ENCODE data around the gene MBD3. TPM values are rescaled to one million over a fixed set of nuclear protein-coding genes. Genes with fewer than 3 reads are reported as not detected.
"Not testable (repeated sequence)": the region's sequence is repeated elsewhere in the genome, so short reads cannot be mapped to it uniquely, and the experiment has no call there.

Gene MBD3
- total RNA-seq (2014; rRNA removed; shearing (Covaris generic)), result 158 and 172 TPM in 2 replicates

DNA sequence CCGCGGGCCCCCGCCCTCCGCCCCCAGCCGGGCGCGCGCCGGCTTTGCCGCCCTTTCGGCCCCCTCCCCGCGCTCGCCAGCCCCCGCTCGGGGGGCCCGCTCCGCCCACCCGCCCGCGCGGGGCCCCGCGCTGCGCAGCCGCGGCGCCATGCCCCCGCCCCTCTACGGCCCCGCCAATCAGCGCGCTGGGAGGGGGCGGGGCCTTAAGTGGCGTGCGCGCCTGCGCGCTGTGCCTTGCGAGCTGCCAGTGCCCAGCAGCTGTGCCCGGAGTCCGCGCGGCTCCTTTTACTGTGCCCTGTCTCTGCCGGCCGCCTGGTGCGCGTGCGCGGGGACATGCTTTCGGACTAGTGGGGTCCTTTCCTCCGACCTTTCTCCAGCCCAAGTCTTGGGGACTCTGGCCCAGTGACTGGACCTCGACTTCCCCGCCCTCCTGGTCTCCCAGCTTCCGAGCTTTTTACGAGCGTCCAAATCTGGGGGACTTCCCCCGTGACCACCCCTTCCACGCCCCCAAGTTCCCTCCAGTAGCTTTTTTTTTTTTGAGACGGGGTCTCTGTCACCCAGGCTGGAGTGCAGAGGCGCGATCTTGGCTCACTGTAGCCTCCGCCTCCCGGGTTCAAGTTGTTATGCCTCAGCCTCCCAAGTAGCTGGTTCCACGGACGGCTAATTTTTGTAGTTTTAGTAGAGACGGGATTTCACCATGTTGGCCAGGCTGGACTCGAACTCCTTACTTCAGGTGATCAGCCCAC, at the start of gene MBD3:
TSS of gene MBD3 (minus strand) at position 111 of the 746 bp plus-strand sequence. CDS start 234 bp downstream, outside the sequence.
- peak; percentile 89 for DNase-seq (ENCODE audit: low spot score)

DNA sequence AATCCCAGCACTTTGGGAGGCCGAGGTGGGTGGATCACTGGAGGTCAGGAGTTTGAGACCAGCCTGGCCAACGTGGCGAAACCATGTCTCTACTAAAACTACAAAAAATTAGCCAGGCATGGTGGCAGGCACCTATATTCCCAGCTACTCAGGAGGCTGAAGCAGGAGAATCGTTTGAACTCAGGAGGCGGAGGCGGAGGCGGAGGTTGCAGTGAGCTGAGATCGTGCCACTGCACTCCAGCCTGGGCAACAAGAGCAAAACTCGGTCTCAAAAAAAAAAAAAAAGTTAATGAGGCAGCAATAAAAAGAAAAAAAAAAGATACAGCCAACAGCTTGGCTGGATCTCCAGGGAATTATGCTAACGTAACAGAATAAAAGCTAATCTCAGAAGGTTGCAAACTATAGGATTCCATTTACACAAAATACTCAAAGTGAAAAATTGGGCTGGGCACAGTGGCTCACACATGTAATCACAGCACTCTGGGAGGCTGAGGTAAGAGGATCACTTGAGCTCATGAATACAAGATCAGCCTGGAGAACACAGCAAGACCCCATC, 48.3 kb upstream of the MBD3 start:
- DNase-seq (ENCODE audit: low spot score), result not testable (repeated sequence)

GRCh38 chr19:1636325-1637236, 43.9 kb upstream of the MBD3 start:
- DNase-seq (ENCODE audit: low spot score), result no peak

DNA sequence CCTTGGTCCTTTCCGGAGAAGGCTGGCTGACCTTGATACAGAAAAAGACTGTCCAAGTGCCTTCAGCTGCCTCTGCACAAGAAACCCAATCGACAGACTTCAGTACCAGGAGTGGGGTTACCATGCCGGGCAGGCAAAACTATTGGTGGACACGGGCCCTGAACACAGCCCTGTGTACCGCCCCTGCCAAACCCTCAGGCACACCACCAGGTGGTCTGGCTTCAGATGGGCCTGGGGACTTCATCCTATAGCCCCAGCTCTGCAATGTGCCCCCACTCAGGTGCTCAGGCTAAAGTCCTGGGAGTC, 42.2 kb upstream of the MBD3 start:
- no peak for DNase-seq (ENCODE audit: low spot score)

- no peak for DNase-seq (ENCODE audit: low spot score)
Measured at GRCh38 chr19:1634242-1634937, 41.7 kb upstream of the MBD3 start.

DNA sequence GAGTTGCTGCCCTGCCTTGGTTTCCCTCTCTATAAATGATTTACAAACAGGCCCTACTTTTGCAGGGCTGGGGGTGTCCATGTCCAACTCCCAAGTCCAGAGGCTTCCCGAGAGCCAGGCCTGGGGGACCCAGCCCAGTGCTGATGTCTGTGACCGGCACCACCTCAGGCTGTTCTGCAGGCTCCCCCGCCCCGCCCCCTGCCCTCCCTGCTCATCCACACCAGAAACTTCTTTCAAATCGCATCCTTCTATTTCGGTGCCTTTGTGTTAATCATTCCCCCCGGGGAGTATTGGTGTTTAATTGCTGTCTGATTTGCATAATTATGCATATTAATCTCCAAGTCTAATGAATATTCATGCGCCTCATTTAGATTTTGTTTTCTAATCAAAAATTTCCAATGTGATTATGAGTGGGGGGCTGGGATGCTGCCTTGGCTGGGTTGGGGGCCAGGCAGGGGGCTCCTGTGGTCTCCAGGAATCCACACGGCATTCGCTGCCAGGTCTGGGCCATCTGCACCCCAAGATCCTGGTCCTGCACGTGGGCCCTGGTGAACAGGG, 40.7 kb upstream of the MBD3 start:
- DNase-seq (ENCODE audit: low spot score), result no peak

- DNase-seq (ENCODE audit: low spot score), result no peak
Measured at GRCh38 chr19:1632462-1633268, 40.0 kb upstream of the MBD3 start.

- no peak for DNase-seq (ENCODE audit: low spot score)
Measured at GRCh38 chr19:1631557-1632100, 39.0 kb upstream of the MBD3 start.

DNA sequence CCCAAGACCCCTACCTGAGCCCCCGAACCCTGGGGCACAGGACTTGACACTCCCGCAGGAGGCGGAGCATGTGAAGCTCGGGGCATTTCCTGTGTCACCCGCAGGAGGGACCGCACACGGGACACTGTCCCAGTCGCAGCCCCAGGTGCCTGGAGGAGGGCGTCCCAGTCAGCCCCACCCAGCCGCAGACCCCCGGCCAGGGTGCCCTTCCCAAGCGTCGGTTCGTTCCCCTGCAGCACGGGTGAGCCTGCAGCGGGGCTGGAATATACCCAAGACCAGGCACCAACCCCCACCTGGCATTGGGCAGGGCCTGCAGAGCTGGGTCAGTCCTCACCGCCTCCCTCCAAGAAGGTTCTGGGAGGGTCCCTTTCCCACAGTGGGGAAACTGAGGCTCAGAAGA, 38.1 kb upstream of the MBD3 start:
- DNase-seq (ENCODE audit: low spot score), result no peak

DNA sequence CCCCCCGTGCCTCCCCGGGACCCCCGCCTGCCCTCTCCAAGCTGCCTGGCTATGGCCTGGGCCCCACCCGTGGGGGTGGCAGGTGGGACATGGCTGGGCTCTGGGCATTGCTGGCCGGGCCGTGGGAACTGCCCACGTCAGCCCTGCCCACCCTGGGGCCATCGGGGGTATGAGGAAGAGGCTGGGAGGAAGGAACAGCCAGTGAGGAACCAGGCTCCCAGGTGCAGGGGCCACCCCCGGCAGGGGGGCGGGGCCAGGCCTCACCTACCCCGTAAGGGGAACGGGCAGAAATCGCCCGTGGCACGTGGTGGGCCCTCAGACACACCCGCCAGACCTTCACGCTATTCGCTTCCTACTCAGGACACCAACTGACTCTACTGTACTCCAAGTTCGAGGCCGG, 37.3 kb upstream of the MBD3 start:
- DNase-seq (ENCODE audit: low spot score), result no peak

DNA sequence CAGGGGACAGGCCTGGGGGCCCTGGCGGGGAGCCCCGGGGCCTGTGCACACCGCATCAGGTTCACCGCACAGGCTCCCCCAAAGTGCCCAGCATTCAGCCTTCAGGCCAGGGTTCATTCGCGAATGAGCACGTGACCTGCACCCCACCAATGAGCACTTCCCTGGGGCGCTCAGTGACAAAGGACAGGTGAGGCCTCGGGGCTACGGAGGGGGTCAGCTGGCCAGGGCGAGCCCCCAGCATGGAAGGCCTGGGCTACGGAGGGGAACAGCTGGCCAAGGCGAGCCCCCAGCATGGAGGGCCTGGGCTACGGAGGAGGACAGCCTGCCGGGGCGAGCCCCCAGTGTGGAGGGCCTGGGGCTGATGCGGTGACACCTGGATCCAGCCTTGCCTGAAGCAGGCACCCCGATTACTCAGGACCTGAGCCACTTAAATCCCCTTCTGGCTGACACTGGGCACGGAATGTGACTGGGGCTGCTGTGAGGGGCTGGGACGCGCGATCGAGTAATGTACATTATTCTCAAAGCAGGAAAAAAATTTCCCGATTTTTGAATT, 36.7 kb upstream of the MBD3 start:
- no peak for DNase-seq (ENCODE audit: low spot score)

DNA sequence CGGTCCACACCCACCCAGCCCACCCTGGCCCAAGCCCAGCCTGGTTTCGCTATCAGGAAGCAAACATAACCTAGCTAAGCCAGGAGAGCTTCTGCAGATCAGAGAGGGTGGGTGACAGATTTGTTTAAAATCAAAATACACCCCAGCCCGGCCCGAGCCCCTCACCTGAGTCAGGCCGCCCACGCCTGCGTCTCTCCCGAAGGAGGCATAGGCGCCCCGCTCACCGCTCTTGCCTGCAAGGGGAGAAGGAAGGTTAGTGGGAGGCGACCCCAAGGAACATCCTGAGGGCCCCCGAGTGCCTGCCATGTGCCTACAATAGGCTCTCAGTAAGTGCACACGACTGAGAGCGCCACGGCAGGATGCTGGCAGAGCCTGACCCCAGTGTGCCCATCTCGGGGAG, 34.5 kb upstream of the MBD3 start:
- DNase-seq (ENCODE audit: low spot score), result no peak

- DNase-seq (ENCODE audit: low spot score), result no peak
Measured at GRCh38 chr19:1626417-1627010, 33.8 kb upstream of the MBD3 start.

- DNase-seq (ENCODE audit: low spot score), result peak; percentile 43
Measured at GRCh38 chr19:1624458-1624857, 31.8 kb upstream of the MBD3 start.

DNA sequence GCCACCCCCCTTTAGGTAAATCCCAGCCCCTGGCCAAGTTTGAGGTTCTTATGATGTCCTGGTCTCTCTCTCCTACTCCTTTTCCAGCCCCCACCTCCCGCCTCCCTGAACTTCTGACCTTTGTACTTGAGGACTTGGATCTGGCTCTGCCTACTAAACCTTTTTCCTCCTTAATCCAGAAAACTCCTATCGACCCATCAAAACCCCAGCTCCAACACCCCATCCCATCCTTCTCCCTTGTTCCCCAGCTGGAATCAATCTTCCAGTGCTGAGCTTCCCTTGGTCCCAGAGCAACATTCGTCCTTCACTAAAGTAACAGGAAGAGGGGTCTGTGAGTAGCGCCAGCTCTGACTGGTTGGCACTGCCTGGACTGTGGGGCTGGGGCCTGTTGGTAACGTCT, 29.9 kb upstream of the MBD3 start:
- no peak for DNase-seq (ENCODE audit: low spot score)

GRCh38 chr19:1622007-1622406, 29.3 kb upstream of the MBD3 start:
- DNase-seq (ENCODE audit: low spot score), result no peak

DNA sequence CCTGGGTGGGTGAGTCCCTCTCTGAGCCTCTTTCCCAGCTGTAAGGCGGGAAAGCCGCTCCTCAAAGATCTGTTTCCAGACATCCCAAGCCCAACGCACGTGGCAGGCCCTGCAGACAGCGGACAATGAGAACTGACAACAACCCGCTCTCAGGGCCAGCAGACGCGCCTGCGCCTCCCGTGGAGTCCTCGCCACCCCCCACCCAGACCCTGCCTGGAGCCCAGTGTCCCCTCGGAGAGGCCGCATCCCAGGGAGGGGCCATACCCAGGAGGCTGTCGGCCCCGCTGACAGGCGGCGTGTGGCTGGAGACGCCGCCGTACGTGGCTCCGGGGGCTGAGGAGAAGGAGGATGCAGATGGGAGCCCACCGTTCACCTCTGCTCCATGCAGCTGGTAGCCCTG, 28.9 kb upstream of the MBD3 start:
- no peak for DNase-seq (ENCODE audit: low spot score)

GRCh38 chr19:1621021-1621420, 28.4 kb upstream of the MBD3 start:
- DNase-seq (ENCODE audit: low spot score), result no peak

GRCh38 chr19:1620502-1620901, 27.8 kb upstream of the MBD3 start:
- no peak for DNase-seq (ENCODE audit: low spot score)

DNA sequence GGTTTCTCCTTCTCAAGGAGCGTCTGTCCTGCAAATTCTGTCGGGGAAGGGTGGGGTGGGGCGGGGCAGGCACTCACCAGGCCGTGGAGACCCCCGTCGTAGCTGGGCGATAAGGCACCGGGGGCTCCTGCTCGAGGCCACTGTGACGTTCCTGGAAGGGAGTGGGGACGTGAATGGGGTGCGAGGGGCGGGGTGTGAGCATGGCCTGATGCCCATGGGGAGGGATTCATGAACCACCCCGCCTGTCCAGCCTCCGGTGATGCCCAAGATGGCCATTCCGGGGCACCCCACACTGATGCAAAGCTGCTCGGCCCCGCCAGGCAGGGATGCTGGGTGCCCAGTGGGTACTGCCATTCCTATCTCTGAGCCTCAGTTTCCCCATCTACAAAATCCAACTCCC, 27.0 kb upstream of the MBD3 start:
- DNase-seq (ENCODE audit: low spot score), result no peak
